Lower leg skin (tissue), 4 donors: ENCODE results near the gene TRIM65. TPM values are rescaled to one million over a fixed set of nuclear protein-coding genes. Genes with fewer than 3 reads are reported as not detected.

Experiments used
- DNase-seq, 2 donors: peaks; one replicate each; pipeline ENCODE4 v3.0.0-alpha.2; 2019; ENCODE audit warnings: low spot score in 2 of 2
- H3K4me3 ChIP-seq: fragments of 200-600 bp; sonication (generic); 2 replicates; pipeline ENCODE4 v1.5.1; 2017; ENCODE audit warnings: mild to moderate bottlenecking, low read depth; ENCODE audit not compliant: poor library complexity, severe bottlenecking
- POLR2A ChIP-seq, 2 donors: fragments of 450-650 bp; IDR thresholded peaks; one replicate each; pipeline ENCODE4 v1.6.1; 2016 to 2017; ENCODE audit warnings: antibody characterized with exemption in 2 of 2, mild to moderate bottlenecking in 1 of 2, moderate library complexity in 1 of 2
- WGBS, 2 donors: methylation state at CpG; one replicate each; pipeline ENCODE4 v1.1.5; 2018; 5-methylcytosine and 5-hydroxymethylcytosine counted together
- intact Hi-C: fragments of 100-400 bp; cut with DNase I; formaldehyde crosslinking; loops from one replicate; pipeline ENCODE4 v1.15.0; 2023; ENCODE audit warnings: low total_unique reads
- total RNA-seq, 4 donors: library from RNA; depleted of rRNA; stranded (reverse); fragments of >200 nt; gene quantifications; one replicate each; pipeline ENCODE4 v1.1.0, GENCODE V29; 2016
- TF ChIP-seq, protein P1 (sequence below), 3 donors: fragments of 450-650 bp; IDR thresholded peaks; one replicate each; pipeline ENCODE4 v1.5.1; 2016; ENCODE audit warnings: antibody characterized with exemption in 3 of 3, mild to moderate bottlenecking in 3 of 3, moderate library complexity in 2 of 3

Gene TRIM65
- total RNA-seq, 4 donors from 2014 or later = 23.1 to 36.3 (median 32.2) TPM

- intact Hi-C loops = no loop called here
- no peak overlapping the region for H3K4me3 ChIP-seq
- DNase-seq = no peak
- TF ChIP-seq, protein P1, sequence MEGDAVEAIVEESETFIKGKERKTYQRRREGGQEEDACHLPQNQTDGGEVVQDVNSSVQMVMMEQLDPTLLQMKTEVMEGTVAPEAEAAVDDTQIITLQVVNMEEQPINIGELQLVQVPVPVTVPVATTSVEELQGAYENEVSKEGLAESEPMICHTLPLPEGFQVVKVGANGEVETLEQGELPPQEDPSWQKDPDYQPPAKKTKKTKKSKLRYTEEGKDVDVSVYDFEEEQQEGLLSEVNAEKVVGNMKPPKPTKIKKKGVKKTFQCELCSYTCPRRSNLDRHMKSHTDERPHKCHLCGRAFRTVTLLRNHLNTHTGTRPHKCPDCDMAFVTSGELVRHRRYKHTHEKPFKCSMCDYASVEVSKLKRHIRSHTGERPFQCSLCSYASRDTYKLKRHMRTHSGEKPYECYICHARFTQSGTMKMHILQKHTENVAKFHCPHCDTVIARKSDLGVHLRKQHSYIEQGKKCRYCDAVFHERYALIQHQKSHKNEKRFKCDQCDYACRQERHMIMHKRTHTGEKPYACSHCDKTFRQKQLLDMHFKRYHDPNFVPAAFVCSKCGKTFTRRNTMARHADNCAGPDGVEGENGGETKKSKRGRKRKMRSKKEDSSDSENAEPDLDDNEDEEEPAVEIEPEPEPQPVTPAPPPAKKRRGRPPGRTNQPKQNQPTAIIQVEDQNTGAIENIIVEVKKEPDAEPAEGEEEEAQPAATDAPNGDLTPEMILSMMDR (IDR thresholded peaks at IDR 0.05) = no peak
- no peak for TF ChIP-seq POLR2A (IDR thresholded peaks at IDR 0.05)
- WGBS, 2 donors = 79 to 82% methylated on average over 15 of the region's 15 CpGs
These were observed 29.2 kb upstream of the TRIM65 start for GRCh38 chr17:75925912-75926311.

- WGBS, 2 donors = 95% methylated on average over 10 to 11 of the region's 11 CpGs
These were observed 28.4 kb upstream of the TRIM65 start for GRCh38 chr17:75925103-75925502.

DNA sequence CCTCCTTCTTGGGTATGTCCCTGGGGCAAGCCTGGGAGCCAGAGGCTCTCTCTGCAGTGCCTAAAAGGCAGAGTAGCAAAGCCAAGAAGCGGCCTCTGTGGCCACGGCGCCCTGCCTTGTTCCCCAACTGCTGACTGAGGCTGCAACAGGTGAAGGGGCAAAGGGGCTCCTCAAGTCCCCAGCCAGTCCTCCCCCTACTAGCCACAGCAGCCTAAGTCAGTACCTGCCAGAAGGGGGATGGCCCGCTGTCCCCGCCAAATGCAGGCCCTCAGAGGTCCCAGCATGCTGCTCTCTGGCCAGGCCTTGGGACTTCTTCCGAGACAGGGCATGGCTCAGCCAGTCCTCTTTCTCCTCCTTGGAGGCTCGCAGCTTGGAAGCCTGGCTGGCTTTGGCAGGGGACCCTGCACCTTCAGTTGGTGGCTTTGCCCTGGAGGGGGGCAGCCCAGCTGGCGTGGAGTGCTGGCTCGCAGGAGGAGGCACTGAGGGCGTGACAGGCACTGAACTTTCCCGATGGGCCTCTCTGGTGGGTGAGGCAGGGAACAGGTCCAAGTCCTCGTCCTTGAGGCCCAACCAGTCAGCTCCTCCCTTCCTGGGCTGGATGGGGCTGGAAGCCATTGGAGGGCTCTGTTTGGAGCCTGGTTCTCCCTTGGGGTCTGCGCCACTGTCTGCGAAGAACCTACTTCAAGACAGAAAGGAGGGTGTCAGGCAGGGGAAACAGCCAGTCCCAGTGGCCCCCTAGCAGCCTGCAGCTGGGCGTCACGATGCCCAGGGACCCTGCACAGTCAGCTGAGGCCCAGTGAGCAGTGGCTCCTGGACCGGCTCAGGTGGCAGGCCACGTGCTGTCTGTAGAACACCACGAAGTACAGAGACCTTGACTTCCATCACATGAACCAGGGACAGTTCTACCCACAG is 26.5 kb upstream of the TRIM65 start:
- intact Hi-C loops = no loop called here
- no peak for DNase-seq
- TF ChIP-seq POLR2A (IDR thresholded peaks at IDR 0.05) = no peak
- TF ChIP-seq, protein P1 (IDR thresholded peaks at IDR 0.05) = no peak
- no peak overlapping the region for H3K4me3 ChIP-seq
- WGBS, 2 donors = 74 to 81% methylated on average over 13 to 19 of the region's 19 CpGs

More at GRCh38 chr17:75925103-75925502, 28.4 kb upstream of the TRIM65 start:
- intact Hi-C loops = no loop called here
- DNase-seq = no peak
- no peak overlapping the region for H3K4me3 ChIP-seq
- TF ChIP-seq, protein P1 (IDR thresholded peaks at IDR 0.05) = no peak
- no peak for TF ChIP-seq POLR2A (IDR thresholded peaks at IDR 0.05)

GRCh38 chr17:75922173-75922961 is 25.6 kb upstream of the TRIM65 start:
- no peak for DNase-seq
- 83 to 88% methylated on average over 18 of the region's 18 CpGs for WGBS, 2 donors
- intact Hi-C loops = no loop called here
- TF ChIP-seq POLR2A (IDR thresholded peaks at IDR 0.05) = no peak
- TF ChIP-seq, protein P1 (IDR thresholded peaks at IDR 0.05) = no peak
- H3K4me3 ChIP-seq = no peak overlapping the region

- no peak overlapping the region for H3K4me3 ChIP-seq
- TF ChIP-seq POLR2A (IDR thresholded peaks at IDR 0.05) = no peak
- TF ChIP-seq, protein P1 (IDR thresholded peaks at IDR 0.05) = no peak
- intact Hi-C loops = no loop called here
- 88 to 90% methylated on average over 9 to 15 of the region's 15 CpGs for WGBS, 2 donors
- DNase-seq = no peak
These were observed 24.8 kb upstream of the TRIM65 start for GRCh38 chr17:75921596-75921995.
